GM23338 (cell line): ENCODE results near the gene ADGRG7. TPM values are rescaled to one million over a fixed set of nuclear protein-coding genes. Genes with fewer than 3 reads are reported as not detected.

Experiments used
- ATAC-seq: fragments of 200-7000 bp; cut with Tn5 transposase; 3 replicates; pipeline ENCODE4 v1.9.1; 2020
- DNase-seq: peaks from one replicate; pipeline ENCODE4 v3.0.0-alpha.2; 2015; ENCODE audit warnings: low spot score
- H2AFZ ChIP-seq: fragments of 200-600 bp; sonication (generic); 2 replicates; pipeline ENCODE4 v1.8.0; 2016; ENCODE audit warnings: antibody characterized with exemption, mild to moderate bottlenecking, moderate library complexity
- H3F3A ChIP-seq: fragments of 200-600 bp; sonication (generic); replicated peaks from 2 replicates; pipeline ENCODE4 v1.8.0; 2017; ENCODE audit warnings: antibody characterized with exemption, mixed run types, low read depth
- H3K27ac ChIP-seq: fragments of 200-600 bp; sonication (generic); 2 replicates; pipeline ENCODE4 v1.6.1; 2016; ENCODE audit warnings: low read depth
- H3K27me3 ChIP-seq: fragments of 200-600 bp; sonication (generic); 2 replicates; pipeline ENCODE4 v1.8.0; 2016; ENCODE audit warnings: mild to moderate bottlenecking, mixed run types, moderate library complexity; ENCODE audit not compliant: insufficient read depth
- H3K36me3 ChIP-seq: fragments of 200-600 bp; sonication (generic); 2 replicates; pipeline ENCODE4 v1.8.0; 2016; ENCODE audit warnings: mild to moderate bottlenecking; ENCODE audit not compliant: insufficient read depth
- H3K4me1 ChIP-seq: fragments of 200-600 bp; sonication (generic); 2 replicates; pipeline ENCODE4 v1.8.0; 2016; ENCODE audit warnings: mild to moderate bottlenecking, moderate library complexity; ENCODE audit not compliant: insufficient read depth
- H3K4me2 ChIP-seq: fragments of 200-600 bp; sonication (generic); 2 replicates; pipeline ENCODE4 v1.7.1; 2017; ENCODE audit warnings: mixed run types
- H3K4me3 ChIP-seq: fragments of 200-600 bp; sonication (generic); 2 replicates; pipeline ENCODE4 v1.6.1; 2016; ENCODE audit warnings: mixed run types
- H3K79me2 ChIP-seq: fragments of 200-600 bp; sonication (generic); replicated peaks from 2 replicates; pipeline ENCODE4 v1.8.0; 2017; ENCODE audit warnings: mild to moderate bottlenecking; ENCODE audit not compliant: insufficient read depth
- H3K9me2 ChIP-seq: fragments of 200-600 bp; sonication (generic); 2 replicates; pipeline ENCODE4 v1.8.0; 2017; ENCODE audit not compliant: insufficient read depth
- H4K20me1 ChIP-seq: fragments of 200-600 bp; sonication (generic); replicated peaks from 2 replicates; pipeline ENCODE4 v1.8.0; 2017; ENCODE audit warnings: mild to moderate bottlenecking; ENCODE audit not compliant: insufficient read depth
- H3K27ac Mint-ChIP-seq: 2 replicates; pipeline ENCODE4 v1.8.0; 2020; ENCODE audit warnings: inconsistent platforms, mild to moderate bottlenecking, moderate library complexity, mixed read lengths
- H3K27me3 Mint-ChIP-seq: 3 replicates; pipeline ENCODE4 v1.8.0; 2022; ENCODE audit warnings: low read depth, mild to moderate bottlenecking, moderate library complexity, mixed read lengths, inconsistent platforms; ENCODE audit not compliant: insufficient read depth, poor library complexity
- H3K36me3 Mint-ChIP-seq: 3 replicates; pipeline ENCODE4 v1.8.0; 2021; ENCODE audit warnings: low read depth, mild to moderate bottlenecking, inconsistent platforms, moderate library complexity, mixed read lengths
- H3K4me1 Mint-ChIP-seq: 3 replicates; pipeline ENCODE4 v1.8.0; 2020; ENCODE audit warnings: mild to moderate bottlenecking, inconsistent platforms, mixed read lengths
- H3K4me3 Mint-ChIP-seq: 3 replicates; pipeline ENCODE4 v1.8.0; 2021; ENCODE audit warnings: moderate library complexity, mild to moderate bottlenecking, inconsistent platforms, mixed read lengths
- H3K9me3 Mint-ChIP-seq: 3 replicates; pipeline ENCODE4 v1.8.0; 2020; ENCODE audit warnings: moderate library complexity, mild to moderate bottlenecking, inconsistent platforms, mixed read lengths
- CREB1 ChIP-seq: fragments of 250-450 bp; sonication (Bioruptor Pico); IDR thresholded peaks from 2 replicates; pipeline ENCODE4 v1.5.0; 2020; ENCODE audit warnings: low read depth, mild to moderate bottlenecking, moderate library complexity
- EZH2 ChIP-seq: fragments of 200-600 bp; sonication (generic); IDR thresholded peaks from one replicate; pipeline ENCODE4 v1.8.0; 2017; ENCODE audit warnings: antibody characterized with exemption, mild to moderate bottlenecking, low read depth; ENCODE audit not compliant: unreplicated experiment
- EZH2phosphoT487 ChIP-seq: fragments of 200-600 bp; sonication (generic); IDR thresholded peaks from one replicate; pipeline ENCODE4 v1.8.1; 2018; ENCODE audit warnings: antibody characterized with exemption; ENCODE audit not compliant: unreplicated experiment
- JUNB ChIP-seq: IDR thresholded peaks from one replicate; pipeline ENCODE4 v1.6.1; 2016; ENCODE audit warnings: antibody characterized with exemption; ENCODE audit not compliant: unreplicated experiment
- POLR2AphosphoS5 ChIP-seq: IDR thresholded peaks from 2 replicates; pipeline ENCODE4 v1.6.1; 2016; ENCODE audit warnings: antibody characterized with exemption, low read depth
- REST ChIP-seq: IDR thresholded peaks from one replicate; pipeline ENCODE4 v1.6.1; 2018; ENCODE audit warnings: antibody characterized with exemption; ENCODE audit not compliant: unreplicated experiment
- ZNF114 ChIP-seq: fragments of 250-450 bp; sonication (Bioruptor Pico); IDR thresholded peaks from 2 replicates; pipeline ENCODE4 v1.5.0; 2020; ENCODE audit warnings: mild to moderate bottlenecking, moderate library complexity
- ZNF331 ChIP-seq: fragments of 250-450 bp; sonication (Bioruptor Pico); IDR thresholded peaks from 2 replicates; pipeline ENCODE4 v1.5.0; 2020; ENCODE audit warnings: low read depth, mild to moderate bottlenecking, moderate library complexity
- ZNF462 ChIP-seq: fragments of 250-450 bp; sonication (Bioruptor Pico); IDR thresholded peaks from 2 replicates; pipeline ENCODE4 v1.5.0; 2020; ENCODE audit warnings: mild to moderate bottlenecking, moderate library complexity
- polyA plus RNA-seq: library from polyadenylated mRNA; unstranded; fragments of >200 nt; fragmentation: Nextera tagmentation; extraction: Ambion mirVana; gene quantifications from 2 replicates; pipeline ENCODE4 v1.2.1, GENCODE V29; 2016
- total RNA-seq: library from RNA; depleted of rRNA; stranded (reverse); fragments of >200 nt; shearing (Covaris generic); gene quantifications from 2 replicates; pipeline ENCODE4 v1.2.3, GENCODE V29; 2014
- TF ChIP-seq, protein P1 (sequence below), 2 experiments: fragments of 200-600 bp in 1 of 2; sonication (generic) in 1 of 2; conservative IDR thresholded peaks; 2 replicates each; pipeline versions ENCODE4 v1.5.1 to v1.6.1; 2016 to 2017; ENCODE audit warnings: antibody characterized with exemption in 2 of 2, low read depth in 2 of 2, mild to moderate bottlenecking in 2 of 2, moderate library complexity in 1 of 2
- TF ChIP-seq, protein P2 (sequence below): IDR thresholded peaks from 2 replicates; pipeline ENCODE4 v1.6.1; 2016; ENCODE audit warnings: antibody characterized with exemption

The ADGRG7 gene
- total and polyA plus RNA-seq, 2 experiments from 2014 or later = not detected

DNA sequence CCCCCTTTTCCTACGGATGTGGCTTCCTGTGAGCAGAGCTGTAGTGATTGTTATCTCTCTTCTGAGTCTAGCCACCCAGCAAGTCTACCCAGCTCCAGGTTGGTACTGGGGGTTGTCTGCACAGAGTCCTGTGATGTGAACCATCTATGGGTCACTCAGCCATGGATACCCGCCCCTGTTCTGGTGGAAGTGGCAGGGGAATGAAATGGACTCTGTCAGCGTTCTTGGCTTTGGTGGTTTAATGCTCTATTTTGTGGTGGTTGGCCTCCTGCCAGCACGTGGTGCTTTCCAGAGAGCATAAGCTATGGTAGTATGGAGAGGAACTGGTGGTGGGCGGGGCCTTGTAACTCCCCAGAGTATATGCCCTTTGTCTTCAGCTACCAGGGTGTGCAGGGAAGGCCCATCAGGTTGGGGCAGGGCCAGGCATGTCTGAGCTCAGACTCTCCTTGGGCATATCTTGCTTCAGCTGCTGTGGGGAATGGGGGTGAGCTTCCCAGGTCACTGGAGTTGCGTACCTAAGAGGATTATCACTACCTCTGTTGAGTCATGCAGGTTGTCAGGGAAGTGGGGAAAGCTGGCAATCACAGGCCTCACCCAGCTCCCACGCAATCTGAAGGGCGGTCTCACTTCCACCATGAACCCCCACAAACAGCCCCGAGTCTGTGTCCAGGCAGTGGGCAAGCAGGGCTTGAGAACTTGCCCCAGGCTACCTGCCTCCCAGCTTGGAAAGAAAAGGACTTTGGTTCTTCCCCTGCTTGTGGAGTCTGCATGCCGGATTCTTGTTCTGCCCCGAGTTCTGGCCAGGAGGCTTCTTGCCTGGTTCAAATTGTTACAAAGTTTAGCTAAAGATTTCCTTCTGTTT lies 9.0 kb upstream of the ADGRG7 start:
- Histone ChIP-seq H3K4me1 (0 out of 2 replicates have a peak, but pooled peaks cover 8% of the 10 kb centered on the region), H3K27ac (no peak overlapping the region), H3K79me2 (no peaks in the 10 kb centered on the region), H2AFZ (no peak overlapping the region; the same call in 1 of the 2 replicates), H4K20me1 (no peaks in the 10 kb centered on the region), H3K9me2 (0 out of 2 replicates have a peak, but pooled peaks cover 3% of the 10 kb centered on the region), H3K4me3 (no peak overlapping the region), H3F3A (no peaks in the 10 kb centered on the region), H3K27me3 (no peaks in the 10 kb centered on the region), H3K36me3 (no peaks in the 10 kb centered on the region), H3K4me2 (no peak overlapping the region)
- H3K4me1 Mint-ChIP-seq = peaks cover 22% of the 10 kb centered on the region
- peaks cover 5% of the 10 kb centered on the region for H3K9me3 Mint-ChIP-seq
- no peak overlapping the region for H3K27ac Mint-ChIP-seq
- 0 out of 3 replicates have a peak, but pooled peaks cover 2% of the 10 kb centered on the region for H3K36me3 Mint-ChIP-seq
- ATAC-seq = no peak
- peaks cover 4% of the 10 kb centered on the region for H3K27me3 Mint-ChIP-seq
- no peak overlapping the region for H3K4me3 Mint-ChIP-seq
- DNase-seq = no peak
- TF ChIP-seq POLR2AphosphoS5 = no peak
- no peak for TF ChIP-seq ZNF114
- TF ChIP-seq JUNB = no peak
- TF ChIP-seq, protein P1, sequence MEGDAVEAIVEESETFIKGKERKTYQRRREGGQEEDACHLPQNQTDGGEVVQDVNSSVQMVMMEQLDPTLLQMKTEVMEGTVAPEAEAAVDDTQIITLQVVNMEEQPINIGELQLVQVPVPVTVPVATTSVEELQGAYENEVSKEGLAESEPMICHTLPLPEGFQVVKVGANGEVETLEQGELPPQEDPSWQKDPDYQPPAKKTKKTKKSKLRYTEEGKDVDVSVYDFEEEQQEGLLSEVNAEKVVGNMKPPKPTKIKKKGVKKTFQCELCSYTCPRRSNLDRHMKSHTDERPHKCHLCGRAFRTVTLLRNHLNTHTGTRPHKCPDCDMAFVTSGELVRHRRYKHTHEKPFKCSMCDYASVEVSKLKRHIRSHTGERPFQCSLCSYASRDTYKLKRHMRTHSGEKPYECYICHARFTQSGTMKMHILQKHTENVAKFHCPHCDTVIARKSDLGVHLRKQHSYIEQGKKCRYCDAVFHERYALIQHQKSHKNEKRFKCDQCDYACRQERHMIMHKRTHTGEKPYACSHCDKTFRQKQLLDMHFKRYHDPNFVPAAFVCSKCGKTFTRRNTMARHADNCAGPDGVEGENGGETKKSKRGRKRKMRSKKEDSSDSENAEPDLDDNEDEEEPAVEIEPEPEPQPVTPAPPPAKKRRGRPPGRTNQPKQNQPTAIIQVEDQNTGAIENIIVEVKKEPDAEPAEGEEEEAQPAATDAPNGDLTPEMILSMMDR (conservative IDR thresholded peaks at IDR 0.05; ENCODE audit: low read depth in 2 of 2) = no peak
- TF ChIP-seq REST = no peak
- TF ChIP-seq ZNF462 (CRISPR knock-in tag) = no peak
- TF ChIP-seq EZH2 = no peak
- no peak for TF ChIP-seq CREB1 (CRISPR knock-in tag)
- TF ChIP-seq, protein P2, sequence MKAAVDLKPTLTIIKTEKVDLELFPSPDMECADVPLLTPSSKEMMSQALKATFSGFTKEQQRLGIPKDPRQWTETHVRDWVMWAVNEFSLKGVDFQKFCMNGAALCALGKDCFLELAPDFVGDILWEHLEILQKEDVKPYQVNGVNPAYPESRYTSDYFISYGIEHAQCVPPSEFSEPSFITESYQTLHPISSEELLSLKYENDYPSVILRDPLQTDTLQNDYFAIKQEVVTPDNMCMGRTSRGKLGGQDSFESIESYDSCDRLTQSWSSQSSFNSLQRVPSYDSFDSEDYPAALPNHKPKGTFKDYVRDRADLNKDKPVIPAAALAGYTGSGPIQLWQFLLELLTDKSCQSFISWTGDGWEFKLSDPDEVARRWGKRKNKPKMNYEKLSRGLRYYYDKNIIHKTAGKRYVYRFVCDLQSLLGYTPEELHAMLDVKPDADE = no peak
- no peak for TF ChIP-seq EZH2phosphoT487
- no peak for TF ChIP-seq ZNF331 (CRISPR knock-in tag)
